ENCODE measurements around the gene PDCD11. TPM values are rescaled to one million over a fixed set of nuclear protein-coding genes. Genes with fewer than 3 reads are reported as not detected.

The PDCD11 gene
- total and polyA plus RNA-seq, 2 experiments from 2014 or later = 14.8 to 15.5 TPM

DNA sequence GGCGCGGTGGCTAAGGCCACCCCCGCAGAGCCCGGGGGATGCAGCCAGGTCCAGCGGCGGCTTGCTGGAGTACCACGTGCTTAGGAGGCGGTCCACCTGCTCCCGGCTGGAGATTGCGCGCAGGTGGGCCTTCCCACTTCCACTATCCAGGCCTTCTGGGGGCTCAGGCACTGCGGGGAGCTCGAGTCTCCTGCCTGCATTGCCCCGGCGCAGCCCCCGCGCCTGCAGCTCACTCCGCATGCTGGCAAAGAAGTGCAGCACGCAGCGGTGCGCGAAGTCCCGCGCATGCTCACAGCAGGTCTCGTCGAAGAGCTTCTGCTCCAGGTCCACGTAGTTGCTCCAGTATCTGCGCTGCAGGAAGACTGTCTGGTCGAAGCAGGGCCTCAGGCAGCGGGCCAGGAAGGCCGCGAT is 76.8 kb downstream of the PDCD11 start:
- DNase-seq (ENCODE audit: low spot score) = no peak
- H3K9me2 ChIP-seq (replicated peaks; ENCODE audit: insufficient read depth) = no peaks in the 10 kb centered on the region
- H3K79me2 ChIP-seq = no peaks in the 10 kb centered on the region
- H3K27me3 ChIP-seq = no peaks in the 10 kb centered on the region
- H4K20me1 ChIP-seq (ENCODE audit: insufficient read depth, poor library complexity, severe bottlenecking) = no peaks in the 10 kb centered on the region
- H3K27ac ChIP-seq = no peak overlapping the region
- no peak for TF ChIP-seq EZH2 (IDR thresholded peaks at IDR 0.05; ENCODE audit: borderline replicate concordance)
- TF ChIP-seq, protein P1, sequence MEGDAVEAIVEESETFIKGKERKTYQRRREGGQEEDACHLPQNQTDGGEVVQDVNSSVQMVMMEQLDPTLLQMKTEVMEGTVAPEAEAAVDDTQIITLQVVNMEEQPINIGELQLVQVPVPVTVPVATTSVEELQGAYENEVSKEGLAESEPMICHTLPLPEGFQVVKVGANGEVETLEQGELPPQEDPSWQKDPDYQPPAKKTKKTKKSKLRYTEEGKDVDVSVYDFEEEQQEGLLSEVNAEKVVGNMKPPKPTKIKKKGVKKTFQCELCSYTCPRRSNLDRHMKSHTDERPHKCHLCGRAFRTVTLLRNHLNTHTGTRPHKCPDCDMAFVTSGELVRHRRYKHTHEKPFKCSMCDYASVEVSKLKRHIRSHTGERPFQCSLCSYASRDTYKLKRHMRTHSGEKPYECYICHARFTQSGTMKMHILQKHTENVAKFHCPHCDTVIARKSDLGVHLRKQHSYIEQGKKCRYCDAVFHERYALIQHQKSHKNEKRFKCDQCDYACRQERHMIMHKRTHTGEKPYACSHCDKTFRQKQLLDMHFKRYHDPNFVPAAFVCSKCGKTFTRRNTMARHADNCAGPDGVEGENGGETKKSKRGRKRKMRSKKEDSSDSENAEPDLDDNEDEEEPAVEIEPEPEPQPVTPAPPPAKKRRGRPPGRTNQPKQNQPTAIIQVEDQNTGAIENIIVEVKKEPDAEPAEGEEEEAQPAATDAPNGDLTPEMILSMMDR (IDR thresholded peaks at IDR 0.05; ENCODE audit: poor library complexity) = no peak
- no peak for TF ChIP-seq EZH2phosphoT487 (IDR thresholded peaks at IDR 0.05; ENCODE audit: low read depth, severe bottlenecking, unreplicated experiment)
- H3K4me2 ChIP-seq = no peak overlapping the region
- no peaks in the 10 kb centered on the region for H3K4me1 ChIP-seq (ENCODE audit: insufficient read depth)
- no peaks in the 10 kb centered on the region for H3K9me3 ChIP-seq (ENCODE audit: low read depth)
- H3K36me3 ChIP-seq (replicated peaks; ENCODE audit: insufficient read depth, low read depth) = no peaks in the 10 kb centered on the region
- WGBS (ENCODE audit: low lambda C conversion rate, missing lambda C conversion rate) = 96% methylated on average over 31 of the region's 32 CpGs
- H3K4me3 ChIP-seq = no peak overlapping the region
- no peak overlapping the region for H2AFZ ChIP-seq

DNA sequence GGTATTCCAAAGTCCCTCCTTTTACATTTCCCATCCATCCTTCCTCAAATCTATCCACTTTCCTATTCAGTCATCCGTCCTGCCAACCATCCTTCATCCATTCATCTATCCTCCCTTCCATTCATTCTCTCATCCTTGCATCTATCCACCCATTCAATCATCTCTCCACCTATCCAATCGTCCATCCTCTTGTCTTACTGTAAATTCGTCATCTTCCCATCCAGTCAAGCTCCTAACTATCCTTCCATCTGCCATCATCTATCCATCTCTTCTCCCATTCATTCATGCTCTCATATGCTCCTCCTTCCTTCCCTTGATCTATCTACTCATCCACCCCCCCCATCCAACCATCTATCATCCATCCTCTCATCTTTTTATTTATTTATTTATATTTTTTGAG is 77.7 kb downstream of the PDCD11 start:
- Histone ChIP-seq H3K36me3 (replicated peaks; ENCODE audit: insufficient read depth, low read depth) (no peaks in the 10 kb centered on the region), H3K79me2 (no peaks in the 10 kb centered on the region), H3K27ac (no peak overlapping the region), H3K4me1 (ENCODE audit: insufficient read depth) (no peaks in the 10 kb centered on the region), H4K20me1 (ENCODE audit: insufficient read depth, poor library complexity, severe bottlenecking) (no peaks in the 10 kb centered on the region), H2AFZ (no peak overlapping the region), H3K27me3 (no peaks in the 10 kb centered on the region), H3K9me3 (ENCODE audit: low read depth) (no peaks in the 10 kb centered on the region), H3K4me3 (no peak overlapping the region), H3K9me2 (replicated peaks; ENCODE audit: insufficient read depth) (no peaks in the 10 kb centered on the region), H3K4me2 (no peak overlapping the region)
- TF ChIP-seq, protein P1 (IDR thresholded peaks at IDR 0.05; ENCODE audit: poor library complexity) = no peak
- TF ChIP-seq EZH2 (IDR thresholded peaks at IDR 0.05; ENCODE audit: borderline replicate concordance) (no peak), EZH2phosphoT487 (IDR thresholded peaks at IDR 0.05; ENCODE audit: low read depth, severe bottlenecking, unreplicated experiment) (no peak)
- 96% methylated on average over 3 of the region's 3 CpGs for WGBS (ENCODE audit: low lambda C conversion rate, missing lambda C conversion rate)
- no peak for DNase-seq (ENCODE audit: low spot score)

DNA sequence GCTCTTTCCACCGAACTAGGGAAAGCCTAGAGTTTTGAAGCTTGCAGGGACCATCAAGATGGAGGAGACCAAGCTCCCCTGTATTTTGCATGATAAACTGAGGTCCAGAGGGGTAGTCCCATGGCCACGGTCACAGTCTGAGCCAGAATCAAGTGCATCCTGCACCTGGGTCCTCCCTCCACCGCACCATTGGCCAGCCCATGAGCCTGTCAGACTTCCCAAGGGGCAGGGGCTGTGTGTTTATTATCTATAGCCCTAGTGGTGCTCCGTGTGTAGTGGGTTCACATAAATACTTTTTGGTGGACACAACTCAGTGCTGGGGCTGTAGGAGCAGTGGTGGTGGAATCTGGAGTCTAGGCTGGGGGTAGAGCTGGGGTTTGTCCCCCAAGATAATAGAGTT is 79.0 kb downstream of the PDCD11 start:
- Histone ChIP-seq H4K20me1 (ENCODE audit: insufficient read depth, poor library complexity, severe bottlenecking) (no peaks in the 10 kb centered on the region), H3K4me1 (ENCODE audit: insufficient read depth) (no peaks in the 10 kb centered on the region), H3K27ac (no peak overlapping the region), H3K4me2 (no peak overlapping the region), H3K9me2 (replicated peaks; ENCODE audit: insufficient read depth) (no peaks in the 10 kb centered on the region), H3K79me2 (no peaks in the 10 kb centered on the region), H3K9me3 (ENCODE audit: low read depth) (no peaks in the 10 kb centered on the region), H2AFZ (no peak overlapping the region), H3K4me3 (no peak overlapping the region), H3K36me3 (replicated peaks; ENCODE audit: insufficient read depth, low read depth) (no peaks in the 10 kb centered on the region), H3K27me3 (no peaks in the 10 kb centered on the region)
- TF ChIP-seq EZH2 (IDR thresholded peaks at IDR 0.05; ENCODE audit: borderline replicate concordance) (no peak), EZH2phosphoT487 (IDR thresholded peaks at IDR 0.05; ENCODE audit: low read depth, severe bottlenecking, unreplicated experiment) (no peak)
- TF ChIP-seq, protein P1 (IDR thresholded peaks at IDR 0.05; ENCODE audit: poor library complexity) = no peak
- no peak for DNase-seq (ENCODE audit: low spot score)
- 70% methylated on average over 4 of the region's 4 CpGs for WGBS (ENCODE audit: low lambda C conversion rate, missing lambda C conversion rate)
